ENCODE data around the gene TCL1B.
"Not testable (repeated sequence)": the region's sequence is repeated elsewhere in the genome, so short reads cannot be mapped to it uniquely, and the experiment has no call there.

Gene TCL1B, protein sequence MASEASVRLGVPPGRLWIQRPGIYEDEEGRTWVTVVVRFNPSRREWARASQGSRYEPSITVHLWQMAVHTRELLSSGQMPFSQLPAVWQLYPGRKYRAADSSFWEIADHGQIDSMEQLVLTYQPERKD

DNA sequence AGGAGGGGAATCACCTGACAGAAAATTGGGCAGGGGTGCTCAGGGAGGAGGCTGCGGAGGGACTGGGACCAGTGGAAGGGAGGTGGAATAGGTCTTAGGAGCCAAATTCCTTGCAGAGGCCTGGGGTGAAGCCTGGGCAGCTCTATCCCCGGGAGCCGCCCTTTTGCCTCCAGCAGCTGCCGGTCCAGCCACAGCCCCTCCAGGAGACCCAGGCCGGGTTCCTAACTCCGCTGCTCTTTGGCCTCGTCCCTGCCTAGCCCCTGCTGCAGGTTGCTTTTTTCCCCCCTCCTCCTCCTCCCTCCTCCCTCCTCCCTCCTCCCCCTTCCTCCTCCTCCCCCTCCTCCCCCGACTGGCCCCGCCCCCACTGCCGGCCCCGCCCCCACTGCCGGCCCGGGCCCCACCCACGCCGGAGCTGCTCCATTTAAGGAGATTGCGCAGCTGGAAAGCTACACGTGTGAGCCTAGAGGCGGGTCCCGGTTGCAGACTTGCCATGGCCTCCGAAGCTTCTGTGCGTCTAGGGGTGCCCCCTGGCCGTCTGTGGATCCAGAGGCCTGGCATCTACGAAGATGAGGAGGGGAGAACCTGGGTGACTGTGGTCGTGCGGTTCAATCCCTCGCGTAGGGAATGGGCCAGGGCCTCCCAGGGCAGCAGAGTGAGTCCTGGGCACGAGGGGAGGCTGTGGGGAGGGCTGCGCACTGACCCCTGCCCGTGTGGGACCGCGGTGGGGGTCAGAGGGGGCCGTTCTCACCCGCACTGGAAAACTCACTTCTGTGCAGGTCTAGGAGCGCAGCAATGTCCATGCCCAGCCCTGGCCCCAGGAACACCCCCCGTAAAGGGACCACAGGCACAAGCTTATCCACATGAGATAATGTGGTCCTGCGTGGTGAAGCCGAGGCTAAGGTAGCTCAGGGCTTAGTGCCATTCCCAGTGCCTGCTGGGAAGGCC lies at the start of gene TCL1B:
TSS of gene TCL1B (plus strand) at position 449 of the 945 bp plus-strand sequence. CDS start at position 491, 42 bp downstream.
- no peak for DNase-seq (ENCODE audit: low read depth in 3 of 3, low spot score in 1 of 3)

DNA sequence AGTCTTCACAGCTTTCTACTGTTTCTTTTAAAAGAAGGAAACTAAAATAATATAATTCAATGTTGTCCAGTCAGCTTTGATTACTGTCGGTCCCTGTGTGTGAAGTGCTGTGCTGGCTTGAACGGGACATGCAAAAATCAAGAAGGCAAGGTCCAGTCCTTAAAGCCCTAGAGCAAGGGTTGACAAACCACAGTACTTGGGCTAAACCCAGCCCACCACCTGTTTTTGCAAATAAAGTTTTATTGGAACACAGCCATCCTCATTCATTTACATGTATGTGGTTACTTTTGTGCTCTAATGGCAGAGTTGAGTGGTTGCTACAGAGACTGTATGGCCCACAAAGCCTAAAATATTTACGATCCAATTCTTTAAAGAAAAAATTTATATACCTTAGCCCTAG lies 41.2 kb upstream of the TCL1B start:
- no peak for DNase-seq (ENCODE audit: low read depth in 3 of 3, low spot score in 1 of 3)

DNA sequence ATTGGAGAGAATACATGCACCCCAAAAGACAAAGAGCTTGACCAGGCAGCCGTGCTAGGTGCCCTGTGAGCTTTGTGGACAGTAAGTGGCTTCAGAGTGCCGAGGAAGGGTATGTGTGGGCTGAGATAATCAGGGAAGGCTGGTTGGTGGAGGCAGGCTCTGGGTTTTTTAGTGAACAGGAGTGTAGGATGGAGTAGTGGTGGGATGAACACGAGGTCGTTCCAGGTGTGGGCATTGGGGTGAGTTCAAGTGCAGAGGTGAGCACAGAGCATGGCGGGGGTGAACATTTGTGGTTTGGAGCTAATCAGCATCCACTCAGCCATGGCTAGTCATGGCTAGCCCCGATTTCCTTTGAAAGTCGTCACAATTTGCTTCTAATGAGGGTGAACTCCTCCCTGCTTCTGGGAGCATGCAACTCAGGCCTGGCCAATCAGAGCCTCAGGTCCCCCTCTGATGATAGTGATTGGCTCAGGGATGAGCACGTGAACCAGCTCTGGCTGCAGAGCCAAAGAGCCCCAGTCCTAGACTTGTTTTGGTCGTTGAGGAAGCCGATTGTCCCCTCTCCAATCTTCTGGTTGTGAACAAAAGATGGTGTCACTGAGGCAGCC lies 40.7 kb upstream of the TCL1B start:
- DNase-seq (ENCODE audit: low read depth in 3 of 3, low spot score in 1 of 3): no peak

DNA sequence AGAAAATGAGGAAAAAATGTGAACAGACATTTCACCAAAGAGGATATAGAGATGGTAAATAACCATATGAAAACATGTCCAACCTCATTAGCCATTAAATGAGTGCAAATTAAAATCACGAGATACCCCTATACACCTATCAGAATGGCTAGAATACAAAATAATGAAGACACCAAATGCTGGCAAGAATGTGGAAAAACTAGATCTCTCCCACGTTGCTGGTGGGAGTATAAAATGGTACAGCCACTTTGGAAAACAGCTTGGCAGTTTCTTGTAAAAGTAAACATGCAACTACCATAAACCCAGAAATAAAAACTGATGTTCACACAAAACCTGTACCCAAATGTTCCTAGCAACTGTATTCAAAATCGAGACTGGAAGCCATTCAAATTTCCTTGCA lies 38.3 kb upstream of the TCL1B start:
- no peak for DNase-seq (ENCODE audit: low read depth in 3 of 3, low spot score in 1 of 3)

DNA sequence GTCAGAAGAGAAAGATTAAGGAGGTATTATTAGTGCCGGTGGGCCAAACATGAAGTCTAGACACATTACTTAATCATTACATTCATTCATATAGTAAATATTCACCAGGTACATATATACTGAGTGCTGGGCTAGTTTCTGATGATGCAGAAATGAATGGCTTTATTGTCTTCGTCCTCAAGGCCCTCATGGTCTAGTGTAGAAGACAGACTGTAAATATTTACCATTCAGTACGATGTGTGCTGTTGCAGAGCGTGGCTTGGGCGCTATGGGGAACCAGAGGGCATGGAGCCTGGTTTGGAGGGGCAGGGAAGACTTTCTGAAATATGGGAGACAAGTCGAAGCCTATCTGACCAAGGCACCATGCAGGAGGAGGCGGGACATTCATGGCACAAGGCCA lies 37.0 kb upstream of the TCL1B start:
- DNase-seq (ENCODE audit: low read depth in 3 of 3, low spot score in 1 of 3): no peak

DNA sequence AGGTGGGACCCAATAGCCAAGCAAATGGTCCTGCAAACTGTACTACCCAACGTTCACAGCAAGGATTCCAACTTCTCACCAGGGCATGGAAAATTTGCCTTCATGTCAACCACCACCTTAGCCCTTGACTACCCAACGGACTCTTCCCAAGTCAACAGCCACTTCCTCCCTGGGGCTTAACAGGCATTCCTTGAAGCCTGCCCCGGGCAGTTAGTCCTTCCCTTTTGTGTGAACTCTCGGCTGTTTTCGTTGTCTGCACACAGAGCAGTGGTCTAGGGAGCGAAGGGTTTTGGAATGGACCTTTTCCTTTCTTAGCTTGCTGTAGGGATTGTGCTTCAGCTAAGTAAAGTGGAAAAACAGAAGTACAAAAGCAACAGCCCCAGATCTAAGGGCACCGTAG lies 35.2 kb upstream of the TCL1B start:
- DNase-seq (ENCODE audit: low read depth in 3 of 3, low spot score in 1 of 3): no peak

DNA sequence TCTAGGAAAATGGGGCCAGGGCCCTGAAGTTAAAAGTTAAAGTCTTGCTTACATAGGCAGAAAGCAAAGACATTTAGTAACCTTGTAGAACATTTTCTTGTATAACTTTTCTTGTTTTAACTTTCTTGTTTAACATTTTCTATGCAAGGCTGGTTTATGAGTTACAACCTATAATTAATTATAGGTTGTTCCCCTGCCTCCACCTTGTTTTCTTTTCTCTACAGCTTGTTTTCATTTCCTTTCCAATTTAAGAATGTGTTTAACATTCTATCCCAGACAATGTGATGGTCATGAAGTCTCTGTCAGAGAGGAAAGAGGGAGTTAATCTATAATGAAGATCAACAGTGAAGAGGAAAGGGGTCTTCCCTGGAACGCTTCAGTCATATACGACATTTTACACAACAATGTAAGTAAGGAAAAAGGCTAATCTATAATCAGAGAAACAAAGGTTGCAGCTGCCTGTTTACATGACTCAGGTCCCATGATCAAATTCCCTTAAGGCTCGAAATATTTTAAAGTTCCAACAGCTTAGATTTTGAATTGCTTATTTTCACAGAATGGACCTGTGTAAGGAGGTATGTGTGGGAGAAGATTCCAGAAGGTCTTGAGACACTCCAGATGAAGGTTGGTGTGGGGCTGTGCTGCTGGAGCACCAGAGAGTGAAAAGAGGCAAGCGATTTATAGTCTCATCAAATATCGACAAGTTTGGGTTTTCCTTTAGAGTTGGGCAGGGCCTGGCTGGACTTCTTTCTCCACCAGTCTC lies 34.2 kb upstream of the TCL1B start:
- DNase-seq (ENCODE audit: low read depth in 3 of 3, low spot score in 1 of 3): no peak

DNA sequence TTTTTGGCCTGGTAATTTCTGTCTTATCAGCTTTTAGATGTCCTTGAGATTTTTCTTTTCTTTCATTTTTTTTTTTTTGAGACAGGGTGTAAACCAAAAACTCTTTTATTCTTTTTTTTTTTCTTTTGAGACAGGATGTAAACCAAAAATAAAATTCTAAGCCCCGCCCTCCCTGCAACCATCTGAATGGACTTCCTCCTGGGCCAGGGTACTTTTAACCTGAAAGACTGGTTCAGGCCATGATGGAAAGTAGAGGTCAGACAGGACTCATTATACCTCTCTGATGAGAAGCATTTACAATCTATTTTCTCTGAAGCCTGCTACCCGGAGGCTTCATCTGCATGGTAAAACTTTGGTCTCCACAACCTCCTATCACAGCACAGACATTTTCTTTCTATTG lies 33.5 kb upstream of the TCL1B start:
- DNase-seq (ENCODE audit: low read depth in 3 of 3, low spot score in 1 of 3): no peak

DNA sequence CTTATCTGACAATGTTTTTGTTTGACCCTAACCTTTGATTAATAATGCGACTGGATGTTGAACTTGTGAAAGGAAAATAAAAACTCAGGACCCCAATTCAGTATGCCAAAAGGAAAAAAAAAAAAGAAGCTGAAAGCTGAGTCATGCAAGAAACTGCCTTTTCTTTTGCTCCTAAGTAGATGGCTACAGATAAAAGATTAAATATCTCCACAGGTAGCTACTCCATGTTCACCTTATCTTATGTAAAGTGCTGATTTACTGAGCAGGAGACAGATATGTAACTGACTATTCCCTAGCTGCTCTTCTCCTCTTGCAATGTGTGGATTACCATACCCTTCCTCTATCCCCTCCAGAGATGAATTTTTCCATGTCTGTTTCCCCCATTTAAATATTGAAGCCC lies 30.8 kb upstream of the TCL1B start:
- DNase-seq (ENCODE audit: low read depth in 3 of 3, low spot score in 1 of 3): no peak

DNA sequence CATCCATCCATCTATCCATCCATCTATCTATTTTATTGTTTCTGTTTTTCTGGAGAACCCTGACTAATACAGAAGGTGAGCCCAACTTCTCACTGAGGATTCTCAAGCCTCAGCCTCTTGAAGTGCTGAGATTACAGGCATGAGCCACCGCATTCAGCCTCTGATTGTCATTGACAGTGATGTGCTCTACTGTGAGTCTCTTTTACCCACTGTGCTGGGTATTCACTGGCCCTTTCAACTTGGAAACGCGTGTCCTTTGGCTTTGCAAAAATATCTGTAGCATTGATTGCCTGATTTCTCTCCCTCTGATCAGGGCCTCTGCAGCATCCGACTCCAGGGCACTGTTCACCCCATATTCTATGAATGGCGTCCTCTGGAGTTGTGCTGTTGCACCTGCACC lies 29.6 kb upstream of the TCL1B start:
- no peak for DNase-seq (ENCODE audit: low read depth in 3 of 3, low spot score in 1 of 3)

DNA sequence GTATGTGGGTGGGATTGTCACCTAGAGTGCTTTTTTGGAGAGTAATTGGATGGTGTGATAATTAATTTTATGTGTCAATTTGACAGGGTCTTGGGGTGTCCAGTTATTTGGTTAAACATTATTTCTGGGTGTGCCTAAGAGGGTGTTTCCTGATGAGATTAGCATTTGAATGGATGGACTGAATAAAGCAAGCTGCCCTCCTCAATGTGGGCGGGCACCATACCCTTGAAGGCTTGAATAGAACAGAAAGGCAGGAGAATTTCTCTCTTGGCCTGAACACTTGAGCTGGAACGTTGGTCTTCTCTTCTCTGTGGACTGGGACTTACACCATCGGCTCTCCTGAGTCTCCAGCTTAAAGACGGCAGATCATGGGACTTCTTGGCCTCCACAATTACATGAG lies 28.8 kb upstream of the TCL1B start:
- no peak for DNase-seq (ENCODE audit: low read depth in 3 of 3, low spot score in 1 of 3)

DNA sequence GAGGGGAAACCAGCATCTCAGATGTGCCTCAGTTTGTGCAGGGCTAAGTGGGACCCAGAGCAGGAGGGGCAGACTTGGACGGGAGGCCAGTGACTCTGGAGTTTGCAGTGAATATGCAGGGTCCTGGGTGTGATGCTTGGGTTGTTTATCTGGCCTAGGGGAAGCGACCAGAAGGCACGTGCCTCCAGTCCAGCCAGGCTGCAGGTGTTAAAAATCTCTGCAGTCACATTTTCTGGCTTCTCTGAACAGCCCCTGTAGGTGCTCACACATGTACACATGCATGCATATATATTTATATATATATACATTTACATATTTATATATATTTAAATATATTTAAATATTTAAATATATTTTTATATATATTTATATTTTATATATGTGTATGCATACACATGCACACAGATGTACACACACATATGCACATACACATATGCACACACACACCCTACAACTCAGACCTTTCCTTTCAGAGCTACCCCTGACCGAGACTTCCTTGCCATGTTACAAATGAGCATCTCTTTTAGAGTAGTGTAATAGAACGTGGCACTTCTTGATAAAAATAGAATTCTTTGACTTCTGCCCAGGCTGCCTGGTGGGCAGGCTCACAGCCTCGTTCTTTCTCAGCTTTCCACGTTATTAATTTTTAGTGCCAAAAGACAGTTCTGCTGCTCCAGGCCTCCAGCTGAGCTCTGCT lies 26.8 kb upstream of the TCL1B start:
- no peak for DNase-seq (ENCODE audit: low read depth in 3 of 3, low spot score in 1 of 3)

DNA sequence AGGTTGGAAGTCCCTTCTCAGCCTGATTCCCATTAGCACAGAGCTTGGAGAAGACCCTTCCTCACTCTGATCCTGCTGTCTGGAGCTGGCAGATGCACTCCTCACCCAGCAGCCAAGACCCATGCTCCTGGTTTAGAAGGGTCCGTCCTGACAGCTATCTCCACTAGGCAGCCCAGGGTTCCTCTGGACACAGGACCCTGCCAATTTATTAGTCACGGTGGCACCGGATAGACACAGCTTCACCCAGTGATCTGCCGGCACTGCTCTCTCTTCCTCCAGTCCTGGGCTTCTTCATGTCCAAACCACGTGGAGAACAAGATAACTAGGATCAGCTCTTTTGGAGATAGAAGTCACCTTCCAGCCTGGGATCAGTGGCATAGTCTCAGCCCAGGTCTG lies 26.2 kb upstream of the TCL1B start:
- DNase-seq (ENCODE audit: low read depth in 3 of 3, low spot score in 1 of 3): no peak

DNA sequence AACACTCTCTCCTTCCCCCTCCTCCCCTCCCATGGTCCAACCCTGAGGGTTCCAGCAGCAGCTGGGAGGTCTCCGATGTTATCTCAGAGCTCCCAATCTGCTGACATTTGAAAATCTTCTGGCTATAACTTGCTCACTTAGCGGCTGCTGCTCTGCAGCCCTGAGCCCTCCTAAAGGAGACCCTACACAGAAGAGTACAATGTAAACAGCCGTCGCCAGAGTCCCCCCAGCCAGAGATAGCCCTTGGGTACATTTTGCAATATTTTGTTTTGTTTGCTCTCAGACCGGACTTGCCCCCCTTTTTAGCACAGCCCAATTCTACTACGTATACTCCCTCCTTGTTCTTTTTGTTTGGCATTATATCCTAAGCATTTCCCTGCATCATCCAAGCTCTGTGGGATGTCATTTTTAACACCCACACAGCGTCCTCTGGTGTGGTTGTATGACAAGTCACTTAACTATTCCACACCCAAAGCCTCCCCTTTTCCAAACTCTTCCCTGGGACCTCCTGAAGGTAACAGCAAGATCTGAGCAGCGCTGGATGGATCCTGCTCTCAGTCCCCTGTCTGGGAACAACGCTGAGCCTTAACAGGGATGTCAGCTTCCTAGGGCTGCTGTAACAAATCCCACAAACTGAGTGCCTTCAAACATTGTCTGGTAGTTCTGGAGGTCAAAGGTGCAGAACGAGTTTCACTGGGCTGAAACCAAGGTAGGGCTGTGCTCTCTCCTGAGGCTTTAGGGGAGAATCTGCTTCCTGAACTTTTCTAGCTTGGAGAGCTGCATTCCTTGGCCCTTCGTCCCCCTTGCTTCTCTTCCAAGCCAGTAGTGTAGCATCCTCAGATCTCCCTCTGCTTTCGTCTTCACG lies 25.3 kb upstream of the TCL1B start:
- DNase-seq (ENCODE audit: low read depth in 3 of 3, low spot score in 1 of 3): no peak

DNA sequence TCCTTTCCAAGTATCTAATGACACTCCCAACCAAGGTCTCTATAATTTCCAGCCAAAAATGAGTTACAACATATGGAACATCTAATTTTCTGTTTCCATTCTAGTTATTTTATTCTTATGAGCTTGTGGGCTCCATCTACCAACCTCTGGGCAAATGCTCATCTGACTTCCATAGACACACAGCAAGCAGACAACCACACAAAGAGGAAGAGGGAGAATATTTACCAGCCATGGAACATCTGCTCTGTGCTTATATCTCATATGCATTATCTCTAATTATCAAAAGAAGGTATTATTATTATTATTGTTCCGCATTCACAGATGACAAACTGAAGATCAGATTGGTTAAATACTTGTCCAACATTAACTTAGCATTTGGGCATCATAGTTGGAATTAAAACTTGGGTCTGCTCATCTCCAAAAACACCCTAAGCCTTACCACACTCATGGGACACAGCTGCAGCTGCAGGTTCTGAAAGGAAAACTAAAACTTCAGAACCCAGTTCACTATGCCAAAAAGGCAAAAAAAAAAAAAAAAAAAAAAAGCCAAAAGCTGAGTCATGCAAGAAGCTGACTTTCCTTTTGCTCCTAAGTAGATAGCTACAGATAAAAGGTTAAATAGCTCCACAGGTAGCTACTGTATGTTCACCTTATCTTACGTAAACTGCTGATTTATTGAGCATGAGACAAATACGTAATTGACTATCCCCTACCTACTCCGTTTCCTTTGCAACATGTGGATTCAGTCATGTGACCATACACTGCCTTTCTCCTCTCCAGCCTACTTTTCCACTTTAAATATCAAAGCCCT lies 23.6 kb upstream of the TCL1B start:
- DNase-seq (ENCODE audit: low read depth in 3 of 3, low spot score in 1 of 3): no peak

DNA sequence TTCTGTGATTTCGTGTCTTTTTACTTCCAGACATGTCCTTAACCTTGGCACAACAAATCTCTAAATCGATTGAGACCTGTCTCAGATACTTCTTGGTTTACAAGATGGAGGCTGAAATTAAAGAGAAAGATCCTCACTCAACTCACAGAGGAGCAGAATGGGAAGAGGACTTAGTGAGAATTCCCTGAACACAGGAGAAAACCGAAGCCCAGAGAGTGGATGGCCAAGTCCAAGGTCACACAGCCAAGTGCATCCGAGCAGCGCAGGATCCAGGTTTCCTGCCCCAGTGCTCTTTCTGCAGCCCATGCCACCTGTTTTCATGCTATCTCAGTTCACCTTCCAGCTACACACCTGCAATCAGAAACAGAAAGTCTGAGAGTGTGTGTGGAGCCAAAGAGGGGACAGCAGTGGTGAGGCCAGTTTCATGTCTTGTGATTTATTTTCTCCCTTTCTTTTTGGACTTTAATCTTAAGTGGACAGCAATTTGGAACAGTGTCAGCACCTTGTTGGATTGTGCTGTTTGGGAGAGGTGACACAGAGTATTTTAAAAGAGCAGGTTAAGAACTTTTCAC lies 22.9 kb upstream of the TCL1B start:
- no peak for DNase-seq (ENCODE audit: low read depth in 3 of 3, low spot score in 1 of 3)

DNA sequence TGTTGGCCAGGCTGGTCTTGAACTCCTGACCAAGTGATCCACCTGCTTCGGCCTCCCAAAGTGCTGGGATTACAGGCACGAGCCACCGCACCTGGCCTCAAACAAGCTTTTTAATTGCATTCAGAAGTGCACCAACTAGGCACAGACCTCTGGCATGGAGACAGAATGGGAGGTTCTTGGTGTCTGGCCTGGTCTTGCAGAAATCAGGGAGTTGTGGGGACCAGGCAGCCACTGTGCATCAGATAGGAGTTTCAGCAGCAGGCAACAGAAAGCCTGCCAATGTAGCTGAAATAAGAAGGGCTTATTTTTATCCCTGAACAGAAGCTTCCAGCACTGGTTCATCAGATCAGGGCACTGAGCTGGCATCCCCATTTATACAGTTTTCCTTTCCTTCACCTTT lies 22.2 kb upstream of the TCL1B start:
- DNase-seq (ENCODE audit: low read depth in 3 of 3, low spot score in 1 of 3): no peak

DNA sequence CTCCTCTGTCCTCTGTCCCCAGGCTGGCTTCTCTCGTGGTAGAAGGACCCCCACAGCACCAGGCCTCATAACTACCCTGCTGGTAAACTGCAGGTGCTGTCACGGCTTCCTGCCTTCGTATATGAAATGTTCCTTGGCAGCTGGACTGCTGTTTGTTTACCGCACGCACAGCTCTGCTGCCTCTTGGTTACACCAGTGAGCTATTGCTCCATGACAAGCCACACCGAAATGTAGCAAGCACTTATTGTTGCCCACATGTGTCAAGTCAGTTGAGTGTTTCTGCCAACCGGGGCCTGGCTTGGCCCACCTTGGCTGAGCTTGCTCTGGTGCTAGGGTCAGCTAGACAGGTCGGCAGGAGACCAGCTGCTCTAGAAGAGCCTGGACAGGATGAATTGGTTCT lies 21.7 kb upstream of the TCL1B start:
- DNase-seq (ENCODE audit: low read depth in 3 of 3, low spot score in 1 of 3): no peak

DNA sequence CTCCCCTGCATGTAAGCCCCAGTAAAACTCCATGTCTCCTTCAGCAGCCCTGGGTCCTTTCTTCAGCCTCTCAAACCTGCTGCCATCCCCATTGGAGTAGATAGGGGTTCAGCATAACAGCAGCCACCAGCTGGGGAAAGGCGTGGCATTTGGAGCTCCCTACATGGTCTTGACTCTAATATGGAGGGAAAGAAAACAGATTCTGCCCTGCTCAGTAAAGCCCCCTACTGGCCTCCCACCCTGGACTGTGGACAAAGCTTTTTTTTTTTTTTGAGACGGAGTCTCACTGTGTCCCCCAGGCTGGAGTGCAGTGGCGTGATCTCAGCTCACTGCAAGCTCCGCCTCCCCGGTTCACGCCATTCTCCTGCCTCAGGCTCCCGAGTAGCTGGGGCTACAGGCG lies 20.7 kb upstream of the TCL1B start:
- DNase-seq (ENCODE audit: low read depth in 3 of 3, low spot score in 1 of 3): not testable (repeated sequence)

Measured in stimulated activated CD4-positive, alpha-beta T cell treated with anti-CD3 and anti-CD28 coated beads, TNF-alpha, amount 100 ng/mL, for 1 hour (primary cell).